Ovary (tissue), 3 donors: ENCODE results near the gene ZNF593.

Experiments
- EP300 ChIP-seq: sonication (generic); formaldehyde crosslinking; IDR thresholded peaks from one replicate; pipeline ENCODE4 v1.6.1; 2017; ENCODE audit warnings: antibody characterized with exemption
- POLR2A ChIP-seq: fragments of 450-650 bp; IDR thresholded peaks from one replicate; pipeline ENCODE4 v1.6.1; 2017; ENCODE audit warnings: antibody characterized with exemption, mild to moderate bottlenecking, moderate library complexity
- TF ChIP-seq, protein P1 (sequence below), 3 donors: fragments of 450-650 bp in 2 of 3; fragments of 200-600 bp in 1 of 3; IDR thresholded peaks; one replicate each; pipeline versions ENCODE4 v1.5.1 to v1.8.0; 2016 to 2022; ENCODE audit warnings: antibody characterized with exemption in 3 of 3, mild to moderate bottlenecking in 1 of 3
- donor health status: DM: no; HTN: no; CAD: no.

DNA sequence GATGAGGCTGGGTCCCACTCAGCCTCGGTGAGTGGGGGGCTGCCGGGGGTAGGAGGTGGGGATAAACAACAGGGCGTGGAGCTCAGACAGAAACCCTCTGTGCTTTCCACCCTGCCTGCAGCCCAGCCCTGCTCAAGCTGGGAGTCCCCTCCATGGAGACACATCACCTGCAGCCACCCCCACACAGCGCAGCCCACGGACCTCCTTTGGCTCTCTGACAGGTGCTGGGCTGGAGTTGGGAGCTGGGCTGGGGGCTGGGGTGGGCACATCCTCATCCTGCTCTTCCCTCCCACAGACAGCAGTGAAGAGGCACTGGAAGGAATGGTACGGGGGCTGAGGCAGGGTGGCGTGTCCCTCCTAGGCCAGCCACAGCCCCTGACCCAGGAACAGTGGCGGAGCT, 18.8 kb downstream of the ZNF593 start:
- TF ChIP-seq, protein P1, sequence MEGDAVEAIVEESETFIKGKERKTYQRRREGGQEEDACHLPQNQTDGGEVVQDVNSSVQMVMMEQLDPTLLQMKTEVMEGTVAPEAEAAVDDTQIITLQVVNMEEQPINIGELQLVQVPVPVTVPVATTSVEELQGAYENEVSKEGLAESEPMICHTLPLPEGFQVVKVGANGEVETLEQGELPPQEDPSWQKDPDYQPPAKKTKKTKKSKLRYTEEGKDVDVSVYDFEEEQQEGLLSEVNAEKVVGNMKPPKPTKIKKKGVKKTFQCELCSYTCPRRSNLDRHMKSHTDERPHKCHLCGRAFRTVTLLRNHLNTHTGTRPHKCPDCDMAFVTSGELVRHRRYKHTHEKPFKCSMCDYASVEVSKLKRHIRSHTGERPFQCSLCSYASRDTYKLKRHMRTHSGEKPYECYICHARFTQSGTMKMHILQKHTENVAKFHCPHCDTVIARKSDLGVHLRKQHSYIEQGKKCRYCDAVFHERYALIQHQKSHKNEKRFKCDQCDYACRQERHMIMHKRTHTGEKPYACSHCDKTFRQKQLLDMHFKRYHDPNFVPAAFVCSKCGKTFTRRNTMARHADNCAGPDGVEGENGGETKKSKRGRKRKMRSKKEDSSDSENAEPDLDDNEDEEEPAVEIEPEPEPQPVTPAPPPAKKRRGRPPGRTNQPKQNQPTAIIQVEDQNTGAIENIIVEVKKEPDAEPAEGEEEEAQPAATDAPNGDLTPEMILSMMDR (IDR thresholded peaks at IDR 0.05), result no peak
- TF ChIP-seq POLR2A, result no peak
- no peak for TF ChIP-seq EP300
